ENCODE measurements around the gene GRIK1.

GRCh38 chr21:29718081-29718815, 221.5 kb downstream of the GRIK1 start:
- TF ChIP-seq CTCF (IDR thresholded peaks at IDR 0.05) (no peak), POLR2AphosphoS5 (IDR thresholded peaks at IDR 0.05) (no peak)

Measured in suprapubic skin (tissue), 3 donors.